AG10803 (cell line): Measurements from ENCODE around the gene SYNDIG1.
A peak's percentile ranks its signal among the peaks of the same experiment; 100 is the strongest.

ENCODE experiments used
- DNase-seq: peaks from one replicate; pipeline ENCODE4 v3.0.0; 2010; ENCODE audit warnings: low read depth
- H3K4me3 ChIP-seq: 2 replicates; pipeline ENCODE4 v1.5.1; 2011; ENCODE audit warnings: mild to moderate bottlenecking, low read length, control low read depth
- CTCF ChIP-seq: conservative IDR thresholded peaks from 2 replicates; pipeline ENCODE4 v1.5.1; 2011; ENCODE audit warnings: mild to moderate bottlenecking, low read length, control low read depth, inconsistent platforms

SYNDIG1 gene

GRCh38 chr20:24692446-24693200, 223.2 kb downstream of the SYNDIG1 start:
- TF ChIP-seq CTCF = no peak
- no peak for DNase-seq

GRCh38 chr20:24693466-24694156, 224.2 kb downstream of the SYNDIG1 start:
- H3K4me3 ChIP-seq = no peak overlapping the region
- no peak for TF ChIP-seq CTCF
- DNase-seq = no peak

More at GRCh38 chr20:24692446-24693200, 223.2 kb downstream of the SYNDIG1 start:
- no peak overlapping the region for H3K4me3 ChIP-seq

GRCh38 chr20:24694157-24694726, 224.8 kb downstream of the SYNDIG1 start:
- no peak for TF ChIP-seq CTCF

GRCh38 chr20:24694727-24695528, 225.5 kb downstream of the SYNDIG1 start:
- no peak for TF ChIP-seq CTCF
- H3K4me3 ChIP-seq = no peak overlapping the region
- DNase-seq = peak; percentile 15

More at GRCh38 chr20:24694157-24694726, 224.8 kb downstream of the SYNDIG1 start:
- no peak overlapping the region for H3K4me3 ChIP-seq
- no peak for DNase-seq

- no peak for TF ChIP-seq CTCF
- no peak overlapping the region for H3K4me3 ChIP-seq
- no peak for DNase-seq
Observed at GRCh38 chr20:24695529-24696225, 226.2 kb downstream of the SYNDIG1 start.

- no peak for TF ChIP-seq CTCF
- no peak for DNase-seq
- H3K4me3 ChIP-seq = no peak overlapping the region
Observed at GRCh38 chr20:24696396-24696795, 227.0 kb downstream of the SYNDIG1 start.
